Measurements from ENCODE around the gene EPHA6.
"Not testable (repeated sequence)": the region's sequence is repeated elsewhere in the genome, so short reads cannot be mapped to it uniquely, and the experiment has no call there.

Gene EPHA6

DNA sequence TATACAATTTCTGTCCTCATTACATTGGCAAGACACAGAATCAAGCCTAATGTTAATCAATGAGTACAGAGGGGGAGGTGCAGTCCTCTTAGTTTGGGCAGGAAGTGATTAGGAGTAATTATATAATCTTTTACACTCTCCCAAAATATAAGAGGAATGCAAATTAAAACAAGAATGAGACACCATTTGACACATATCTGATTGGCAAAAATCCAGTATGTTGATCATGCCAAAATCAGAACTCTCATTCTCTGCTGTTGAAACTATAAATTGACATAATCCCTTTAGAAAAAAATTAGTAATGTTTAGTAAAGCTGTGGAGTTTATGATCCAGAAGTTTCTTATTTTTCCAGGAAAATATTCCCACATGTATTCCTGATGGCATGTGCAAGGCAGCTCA is 373.4 kb downstream of the EPHA6 start:
- no peak for DNase-seq

DNA sequence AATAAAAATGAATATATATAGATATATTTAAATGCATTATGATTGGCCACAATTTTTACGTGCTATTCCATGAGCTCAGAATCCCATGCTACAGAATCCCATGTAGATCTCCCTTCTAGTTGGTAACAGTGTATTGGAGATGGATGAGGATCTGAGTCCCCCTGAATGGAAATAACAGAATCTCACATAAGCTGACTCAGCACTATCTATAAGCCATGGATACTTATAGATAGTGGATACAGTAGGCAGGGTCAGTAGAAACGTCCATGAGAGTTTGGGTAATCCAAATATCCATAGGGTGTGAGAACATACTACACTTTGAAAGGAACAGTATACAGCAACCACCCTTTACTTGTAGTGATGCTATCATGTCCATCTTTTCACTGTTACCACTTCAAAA is 375.4 kb downstream of the EPHA6 start:
- DNase-seq: no peak

DNA sequence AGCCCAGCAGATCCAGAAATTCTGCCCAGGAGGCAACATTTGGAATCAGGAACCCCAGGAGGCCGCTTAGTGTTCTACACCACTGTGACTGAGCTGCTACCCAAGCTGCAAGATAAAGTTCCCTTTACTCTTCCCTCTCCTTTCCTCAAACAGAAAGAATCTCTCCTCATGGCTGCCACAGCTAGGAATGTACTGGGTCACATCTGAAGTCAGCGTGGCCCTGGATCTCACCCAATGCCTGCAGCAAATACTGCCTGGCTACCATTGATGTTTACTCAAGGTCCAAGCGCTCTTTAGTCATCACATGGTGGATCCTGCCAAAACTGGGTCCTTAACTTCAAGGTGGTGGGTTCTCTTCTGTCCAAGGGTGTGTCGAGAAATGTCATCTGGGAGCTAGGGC is 382.7 kb downstream of the EPHA6 start:
- no peak for DNase-seq

DNA sequence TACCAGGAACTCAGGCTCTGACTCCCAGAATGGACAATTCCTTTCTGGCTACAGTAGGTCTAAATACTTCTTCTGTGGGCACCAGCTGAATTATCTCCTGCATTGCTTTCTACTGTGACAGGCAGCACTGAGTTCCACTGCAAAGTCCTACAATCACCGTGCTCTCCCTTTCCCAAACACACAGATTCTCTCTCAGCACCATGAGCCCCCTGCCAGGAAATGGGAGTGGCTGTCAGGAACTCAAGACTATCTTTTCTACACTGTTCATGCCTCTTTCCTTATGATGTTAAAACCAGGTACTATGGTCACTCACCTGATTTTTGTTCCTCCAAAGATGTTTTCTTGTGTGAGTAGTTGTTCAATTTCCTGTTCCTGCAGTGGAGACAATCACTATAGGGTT is 383.4 kb downstream of the EPHA6 start:
- DNase-seq: no peak

DNA sequence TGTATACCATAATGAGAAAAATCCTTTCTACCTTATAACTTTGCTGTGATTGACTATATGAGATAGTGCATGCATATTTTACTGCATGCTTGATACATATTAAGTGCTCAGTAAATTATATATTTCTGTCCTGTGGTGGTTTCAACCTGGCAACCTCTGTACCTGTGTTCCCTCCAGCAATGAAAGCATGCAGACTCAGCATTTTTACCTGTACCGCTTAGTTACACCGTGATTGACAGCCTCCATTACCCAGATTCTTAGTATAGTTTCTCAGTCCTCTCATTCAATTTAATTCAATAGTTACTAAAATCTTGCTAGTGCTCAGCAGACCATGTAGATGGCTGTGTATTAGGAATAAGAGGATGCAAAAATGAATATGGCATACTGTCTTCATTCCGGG is 386.0 kb downstream of the EPHA6 start:
- no peak for DNase-seq

DNA sequence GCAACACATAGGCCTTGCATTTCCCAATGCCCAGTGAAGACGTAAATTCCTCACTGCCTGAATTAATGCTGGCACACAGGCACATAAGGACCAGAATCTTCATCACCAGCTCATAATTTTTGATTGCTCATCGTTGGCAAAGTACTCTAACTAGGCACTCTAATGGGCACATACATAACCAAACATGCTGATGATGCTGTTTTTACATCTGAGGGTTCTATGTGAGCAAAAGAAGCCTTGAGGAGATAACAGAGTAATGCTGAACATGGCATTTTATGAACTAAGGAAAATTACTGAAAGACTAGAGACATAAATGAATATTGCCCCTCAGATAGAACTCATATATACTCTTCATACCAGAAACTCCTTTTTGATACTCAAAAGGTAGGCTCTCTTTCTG is 387.4 kb downstream of the EPHA6 start:
- DNase-seq: no peak

DNA sequence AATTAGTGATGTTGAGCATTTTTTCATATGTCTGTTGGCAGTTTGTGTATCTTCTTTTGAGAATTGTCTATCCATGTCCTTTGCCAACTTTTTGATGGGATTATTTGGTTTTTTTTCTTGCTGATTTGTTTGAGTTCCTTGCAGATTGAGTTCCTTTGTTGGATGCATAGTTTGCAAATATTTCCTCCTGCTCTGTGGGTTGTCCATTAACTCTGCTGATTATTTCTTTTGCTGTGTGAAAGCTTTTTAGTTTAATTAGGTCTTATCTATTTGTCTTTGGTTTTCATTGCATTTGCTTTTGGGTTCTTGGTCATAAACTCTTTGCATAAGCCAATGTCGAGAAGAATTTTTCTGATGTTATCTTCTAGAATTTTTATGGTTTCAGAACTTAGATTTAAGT is 414.6 kb downstream of the EPHA6 start:
- DNase-seq: no peak

DNA sequence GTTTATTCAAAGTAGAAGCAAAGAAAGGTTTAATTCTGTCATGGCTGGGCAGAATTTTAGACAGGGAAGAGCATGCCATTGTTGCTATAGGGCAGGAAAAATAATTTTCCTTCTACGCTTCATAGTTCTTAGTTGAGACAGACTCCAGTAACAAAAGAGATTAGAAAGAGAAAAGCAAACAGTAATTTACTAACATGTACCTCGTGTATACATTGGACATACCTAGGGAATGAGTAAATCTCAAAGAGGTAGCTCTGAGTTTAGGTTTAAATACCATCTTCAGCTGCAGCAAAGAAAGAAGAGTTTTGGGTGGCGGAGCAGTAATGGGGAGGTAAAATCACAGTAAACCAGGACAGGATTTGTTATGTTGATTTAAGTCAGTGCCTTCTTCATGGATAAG is 416.1 kb downstream of the EPHA6 start:
- no peak for DNase-seq

DNA sequence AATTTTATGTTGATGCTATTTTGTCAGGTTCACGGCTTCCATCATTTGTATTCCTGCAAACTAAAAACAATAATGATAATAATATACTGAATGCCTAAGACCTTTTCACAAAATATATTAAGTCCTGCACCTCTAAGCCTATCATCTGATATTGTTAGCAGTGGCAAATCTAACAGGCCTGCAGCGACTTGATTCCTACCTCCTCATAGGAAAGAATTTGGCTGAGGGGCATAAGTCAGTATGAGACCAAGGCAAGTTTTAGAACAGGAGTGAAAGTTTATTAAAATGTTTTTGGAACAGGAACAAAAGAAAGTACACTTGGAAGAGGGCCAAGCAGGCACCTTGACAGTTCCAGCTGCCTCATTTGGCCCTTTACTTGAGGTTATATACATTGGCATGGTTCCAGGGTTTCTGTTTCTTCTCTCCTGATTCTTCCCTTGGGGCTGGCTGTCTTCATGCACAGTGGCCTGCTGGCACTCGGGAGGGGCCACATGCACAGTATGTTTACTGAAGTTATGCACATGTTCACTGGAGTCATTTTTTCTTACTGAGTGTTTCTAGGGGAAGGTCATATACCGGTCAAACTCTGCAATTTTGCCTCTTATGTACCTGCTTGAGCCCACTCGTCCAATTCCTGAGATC is 418.1 kb downstream of the EPHA6 start:
- no peak for DNase-seq

DNA sequence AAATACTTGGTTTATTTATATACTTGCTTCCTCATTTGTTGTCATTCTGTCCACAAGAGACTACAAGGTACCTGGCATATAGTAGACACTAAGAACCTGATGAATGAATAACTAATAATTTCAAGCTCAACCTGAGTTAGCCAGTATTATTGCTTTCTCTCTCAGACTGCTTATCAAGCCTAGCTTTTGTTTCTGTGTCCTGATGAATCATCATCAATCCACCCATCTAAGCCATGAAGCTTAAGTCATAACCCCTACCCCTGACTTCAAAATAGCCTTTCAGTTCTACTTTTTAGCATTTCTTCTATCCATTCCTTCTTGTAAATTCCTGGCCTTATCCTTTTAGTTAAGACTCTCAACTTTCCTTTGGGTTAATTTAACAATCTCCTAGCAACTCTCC is 420.8 kb downstream of the EPHA6 start:
- DNase-seq: no peak

DNA sequence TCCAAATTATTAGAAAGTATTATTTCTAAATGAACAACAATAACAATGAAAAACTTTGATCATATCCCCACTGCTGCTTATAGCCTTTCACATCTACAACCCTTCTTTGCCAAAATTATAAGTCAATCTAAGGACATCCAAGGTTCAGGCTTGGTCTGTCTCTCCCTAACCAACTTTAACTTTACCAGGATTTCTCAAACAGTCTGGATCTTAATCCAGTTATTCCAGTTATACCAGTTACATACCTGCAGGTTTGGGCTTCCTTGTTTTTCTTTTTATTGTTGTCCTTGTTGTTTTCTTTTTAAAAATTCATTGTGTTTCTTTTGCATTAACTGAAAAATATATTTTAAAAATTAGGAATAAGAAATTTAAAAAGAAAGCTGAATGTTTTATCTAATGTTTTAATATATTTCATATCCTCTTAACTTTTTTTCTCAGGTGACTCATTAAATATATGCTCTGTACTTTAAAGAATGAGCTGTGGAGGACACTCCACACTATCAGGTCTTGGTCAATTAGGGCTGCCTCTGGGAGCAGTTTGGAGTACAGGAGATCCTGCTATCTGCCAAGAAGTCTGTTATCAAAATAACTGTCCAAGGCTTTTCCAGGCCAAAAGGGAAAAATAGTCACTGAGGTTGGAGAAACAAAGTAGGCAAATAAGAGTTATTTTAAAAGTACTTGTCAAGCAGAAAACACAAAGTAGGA is 421.4 kb downstream of the EPHA6 start:
- no peak for DNase-seq

DNA sequence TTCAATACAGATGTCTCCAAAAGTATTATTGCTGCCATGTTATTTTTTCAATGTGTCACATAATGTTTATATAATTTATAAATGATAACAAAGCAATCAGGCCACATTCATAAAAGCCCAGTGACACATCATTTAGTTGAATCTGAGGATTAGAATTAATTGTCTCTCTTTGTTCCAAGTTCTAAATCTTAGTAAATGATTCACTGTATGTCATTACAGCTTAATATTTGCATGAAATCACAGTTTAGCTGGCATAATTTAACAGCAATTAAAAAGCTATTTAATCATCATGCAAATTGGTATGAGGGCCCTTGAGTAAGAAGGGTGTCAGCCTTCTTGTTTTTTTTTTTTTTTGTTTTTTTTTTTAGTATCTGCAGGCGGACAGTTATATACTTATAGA is 427.0 kb downstream of the EPHA6 start:
- DNase-seq: no peak

DNA sequence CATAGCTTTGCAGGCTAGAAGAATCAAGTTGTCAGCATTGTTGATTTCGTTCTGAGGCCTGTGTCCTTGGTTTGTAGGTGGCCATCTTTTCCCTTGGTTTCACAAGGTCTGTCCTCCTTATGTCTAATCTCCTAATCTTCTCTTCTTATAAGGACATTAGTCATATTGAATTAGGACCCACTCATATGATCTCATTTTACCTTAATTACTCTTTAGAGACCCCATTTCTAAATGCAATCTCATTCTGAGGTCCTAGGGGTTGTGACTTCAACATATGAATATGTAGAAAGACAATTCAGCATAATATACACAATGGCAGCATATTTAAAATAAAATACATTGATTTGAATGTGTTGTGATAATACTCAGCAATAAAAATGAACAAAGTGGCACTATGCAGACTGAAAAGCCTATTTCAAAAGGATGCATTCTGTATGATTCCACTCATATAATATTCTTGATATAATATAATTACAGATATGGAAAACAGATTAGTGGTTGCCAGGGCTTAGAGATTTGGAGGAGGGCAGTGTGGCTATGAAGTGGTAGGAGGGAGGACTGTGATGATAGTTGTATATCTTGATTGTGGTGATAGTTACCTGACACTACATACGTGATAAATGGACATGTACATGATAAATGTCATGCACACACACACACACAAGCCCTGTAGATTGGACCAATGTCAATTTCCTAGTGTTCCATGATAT is 431.0 kb downstream of the EPHA6 start:
- DNase-seq: no peak

DNA sequence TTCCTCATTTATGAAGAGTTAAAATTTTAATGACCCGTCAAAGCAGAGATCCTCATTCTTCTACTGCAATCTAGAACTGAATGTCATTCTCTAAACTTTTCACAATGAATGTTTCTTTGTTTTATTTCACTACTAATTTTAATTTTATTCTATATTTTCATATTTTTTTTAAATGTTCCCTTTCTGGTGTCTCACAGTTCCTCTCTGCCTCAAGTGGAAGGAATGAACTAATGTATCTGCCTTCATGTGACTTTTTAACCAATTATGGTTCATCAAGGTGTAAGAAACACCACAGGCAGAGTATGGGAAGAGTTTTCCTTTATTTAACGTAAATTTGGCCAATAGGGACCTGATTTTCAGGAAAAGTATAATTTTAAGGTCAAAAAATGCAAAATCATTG is 441.7 kb downstream of the EPHA6 start:
- no peak for DNase-seq

DNA sequence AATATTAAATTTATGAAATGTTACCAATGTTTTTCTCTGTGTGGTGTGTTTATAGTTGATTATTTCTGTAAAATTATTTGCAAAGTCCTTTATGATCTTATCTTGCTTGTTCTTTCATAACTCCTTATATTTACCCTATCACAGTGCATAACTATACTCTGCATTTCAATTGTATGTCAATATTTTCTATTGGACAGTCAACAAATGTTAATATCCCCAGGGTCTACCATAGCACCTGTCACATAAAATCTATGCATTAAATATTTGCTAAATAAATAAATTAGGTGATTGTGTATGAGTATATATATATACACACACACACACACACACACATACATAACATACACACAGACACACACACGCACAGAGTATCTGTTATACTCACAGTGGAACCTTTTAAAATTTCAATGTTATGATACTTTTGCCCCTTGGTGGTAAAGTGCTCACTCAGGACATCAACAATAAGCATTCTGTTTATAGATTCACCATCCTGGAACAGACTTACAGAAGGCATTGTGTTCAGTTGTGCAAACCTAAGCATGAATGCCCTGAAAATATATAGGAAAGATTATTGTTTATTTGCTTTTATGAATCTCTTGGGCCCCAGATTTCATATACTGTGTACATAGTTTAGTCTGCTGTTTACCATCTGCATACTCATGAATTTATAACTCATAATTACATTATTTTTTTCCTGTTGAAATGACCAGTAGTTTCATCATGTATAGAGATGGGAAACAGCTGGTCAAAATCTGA is 443.7 kb downstream of the EPHA6 start:
- no peak for DNase-seq

DNA sequence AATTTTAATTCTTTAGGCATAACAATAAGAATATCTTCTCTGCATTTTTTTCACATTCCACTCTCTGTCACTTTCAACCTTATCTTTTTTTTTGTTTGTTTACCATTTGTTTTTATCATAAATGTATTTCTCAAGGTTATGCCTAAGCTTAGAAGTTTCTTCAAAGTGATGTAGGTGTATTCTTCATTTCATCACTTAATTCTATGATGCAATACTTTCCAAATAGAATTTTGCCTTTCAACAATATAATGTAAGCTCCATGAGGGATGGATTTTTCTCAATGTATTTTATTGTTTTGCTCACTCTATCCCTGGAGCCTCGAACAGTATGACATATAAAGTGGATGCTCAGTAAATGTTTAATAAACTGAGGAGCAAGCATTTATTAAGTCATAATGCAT is 444.9 kb downstream of the EPHA6 start:
- DNase-seq: no peak

DNA sequence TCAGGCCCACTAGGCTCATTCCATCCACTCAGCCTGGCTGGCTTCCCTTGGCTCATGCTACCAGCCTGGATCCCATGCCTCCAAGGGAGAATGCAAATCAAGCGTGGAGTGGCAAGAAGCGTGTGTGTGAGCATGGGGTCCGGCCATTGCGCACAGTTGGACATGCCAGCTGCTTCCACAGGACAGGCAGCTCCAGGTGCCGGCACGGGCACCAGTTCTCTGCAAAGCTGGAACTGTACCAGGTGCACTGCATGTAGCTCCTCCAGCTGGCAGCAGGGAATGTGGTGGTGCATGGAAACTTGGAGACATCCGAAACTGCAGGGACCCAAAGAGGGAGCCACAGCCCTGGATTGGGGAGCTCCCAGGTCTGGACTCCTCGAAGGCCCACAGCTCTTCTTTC is 449.8 kb downstream of the EPHA6 start:
- DNase-seq: no peak

DNA sequence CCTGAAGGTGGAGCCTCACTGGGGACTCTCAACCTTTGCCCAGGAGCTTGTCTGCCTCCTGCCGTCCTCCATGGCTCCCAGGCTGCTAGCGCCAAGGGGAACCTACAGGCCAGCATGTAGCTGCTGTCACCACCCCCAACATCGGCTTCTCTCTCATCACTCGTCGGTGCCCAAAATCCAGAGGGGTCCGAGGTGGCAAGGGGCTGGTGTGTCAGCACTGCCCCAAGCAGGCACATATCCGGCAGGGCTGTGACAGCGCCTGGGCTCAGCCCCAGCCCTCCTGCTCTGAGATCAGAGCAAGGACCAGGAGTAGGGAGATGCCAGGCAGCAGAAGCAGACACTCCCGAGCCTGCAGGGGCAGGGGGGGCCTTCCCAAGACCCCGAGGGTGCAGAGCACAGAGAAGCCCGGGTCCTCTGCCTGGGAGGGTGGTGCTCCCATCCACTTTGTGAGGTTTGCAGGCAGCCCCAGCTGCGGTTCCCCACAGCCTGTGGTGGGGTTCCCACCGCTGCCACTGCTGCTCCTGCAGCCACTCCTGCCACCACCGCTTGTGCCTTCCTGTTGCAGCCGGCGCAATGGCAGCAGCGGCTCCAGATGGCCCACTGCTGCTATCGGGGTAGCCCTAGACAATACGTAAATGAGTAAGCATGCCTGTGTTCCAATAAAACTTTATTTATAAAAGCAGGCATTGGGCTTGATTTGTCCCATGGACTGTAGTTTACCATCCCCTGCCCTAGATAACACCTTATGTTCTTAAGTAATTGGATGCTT is 451.0 kb downstream of the EPHA6 start:
- DNase-seq: no peak

DNA sequence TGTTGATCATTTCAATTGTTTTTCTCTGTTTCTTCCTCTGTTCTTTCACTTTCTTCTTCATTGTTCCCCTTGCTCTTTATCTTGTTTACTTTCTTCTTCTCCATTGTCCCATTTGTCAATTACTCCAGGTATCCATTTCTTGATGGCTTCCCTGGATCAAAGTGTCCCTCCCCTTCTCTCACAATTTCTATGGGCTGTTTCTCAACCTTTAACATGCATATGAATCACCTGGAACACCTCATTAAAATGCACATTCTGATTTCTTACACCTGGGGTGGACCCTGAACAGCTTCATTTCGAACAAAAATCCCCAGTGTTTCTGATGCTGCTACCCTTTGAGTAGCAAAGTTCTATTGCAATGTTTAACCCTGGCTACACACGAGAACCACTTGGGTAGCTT is 454.8 kb downstream of the EPHA6 start:
- no peak for DNase-seq

DNA sequence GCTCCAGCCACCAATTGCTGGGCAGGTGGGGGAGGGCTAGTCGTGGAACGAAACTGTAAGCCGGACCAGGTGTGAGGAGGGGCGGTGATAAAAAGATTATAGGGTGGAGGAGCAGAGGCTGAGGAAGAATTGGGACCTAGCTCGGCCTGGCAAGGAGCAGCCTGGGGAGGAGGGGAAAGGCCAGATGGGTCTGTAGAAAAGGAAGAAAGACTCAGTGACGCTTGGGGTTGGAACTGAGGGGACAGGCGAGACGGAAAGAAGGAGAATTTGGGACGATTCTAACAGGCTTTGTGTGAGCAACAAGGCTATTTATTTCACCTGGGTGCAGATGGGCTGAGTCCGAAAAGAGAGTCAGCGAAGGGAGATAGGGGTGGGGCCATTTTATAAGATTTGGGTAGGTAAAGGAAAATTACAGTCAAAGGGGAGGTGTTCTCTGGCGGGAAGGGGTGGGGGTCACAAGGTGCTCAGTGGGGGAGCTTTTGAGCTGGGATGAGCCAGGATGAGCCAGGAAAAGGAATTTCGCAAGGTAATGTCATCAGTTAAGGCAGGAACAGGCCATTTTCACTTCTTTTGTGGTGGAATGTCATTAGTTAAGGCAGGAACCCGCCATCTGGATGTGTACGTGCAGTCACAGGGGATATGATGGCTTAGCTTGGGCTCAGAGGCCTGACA is 462.6 kb downstream of the EPHA6 start:
- not testable (repeated sequence) for DNase-seq

DNA sequence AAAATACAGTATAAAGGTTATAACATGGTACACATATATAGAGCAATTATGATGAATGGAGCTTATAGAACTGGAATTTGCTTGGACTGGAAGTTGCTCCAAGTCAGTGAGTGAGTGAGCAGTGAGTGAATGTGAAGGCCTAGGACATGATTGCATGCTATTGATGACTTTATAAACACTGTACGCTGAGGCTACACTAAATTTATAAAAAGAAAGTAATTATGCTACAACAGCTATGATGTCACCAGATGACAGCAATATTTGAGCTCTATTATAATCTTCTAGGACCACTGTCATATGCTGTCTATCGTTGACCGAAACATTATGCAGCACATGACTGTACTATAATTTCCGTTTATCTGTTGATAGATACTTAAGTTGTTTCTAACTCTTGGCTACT is 463.3 kb downstream of the EPHA6 start:
- DNase-seq: no peak

DNA sequence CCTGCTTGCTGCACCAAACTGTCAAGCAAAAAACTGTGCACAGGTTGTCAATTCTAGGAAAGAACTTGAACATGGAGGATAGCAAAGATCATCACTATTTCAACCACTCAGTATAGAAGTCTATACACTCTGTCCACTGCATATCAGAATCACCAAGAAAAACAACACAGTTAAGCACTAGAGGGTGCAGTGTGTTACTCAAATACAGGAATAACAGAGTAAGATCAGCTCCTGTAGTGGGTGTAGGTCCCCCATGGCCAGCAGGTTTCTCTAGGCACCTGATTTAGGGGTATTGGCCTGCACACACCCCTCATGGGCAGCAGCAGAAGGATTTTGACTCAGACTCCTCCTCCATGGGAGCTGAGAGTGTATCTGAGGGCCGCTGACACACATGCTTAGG is 464.1 kb downstream of the EPHA6 start:
- DNase-seq: no peak

Data from C1 segment of cervical spinal cord (tissue), 14 donors.